SH-SY5Y (cell line): ENCODE data around the gene THSD4.

Experiments
- GATA2 ChIP-seq: IDR thresholded peaks from 2 replicates; pipeline ENCODE4 v1.6.1; 2011; ENCODE audit warnings: mild to moderate bottlenecking, low read depth, low read length
- GATA3 ChIP-seq: IDR thresholded peaks from 2 replicates; pipeline ENCODE4 v1.6.1; 2011; ENCODE audit warnings: low read depth, mild to moderate bottlenecking, low read length, moderate library complexity

Gene THSD4

GRCh38 chr15:71142780-71143179, 27.5 kb downstream of the THSD4 start:
- TF ChIP-seq GATA2 (no peak), GATA3 (no peak)

- TF ChIP-seq GATA3 (no peak), GATA2 (no peak)
Observed at GRCh38 chr15:71143373-71144310, 28.4 kb downstream of the THSD4 start.

GRCh38 chr15:71145648-71146047, 30.4 kb downstream of the THSD4 start:
- TF ChIP-seq GATA3 (no peak), GATA2 (no peak)

GRCh38 chr15:71146580-71146982, 31.3 kb downstream of the THSD4 start:
- TF ChIP-seq GATA2 (no peak), GATA3 (no peak)

- TF ChIP-seq GATA3 (no peak), GATA2 (no peak)
Observed at GRCh38 chr15:71148048-71148447, 32.8 kb downstream of the THSD4 start.

- TF ChIP-seq GATA3 (no peak), GATA2 (no peak)
Observed at GRCh38 chr15:71149646-71150557, 34.6 kb downstream of the THSD4 start.

- no peak for TF ChIP-seq GATA3
- no peak for TF ChIP-seq GATA2
Observed at GRCh38 chr15:71151081-71151480, 35.8 kb downstream of the THSD4 start.

- TF ChIP-seq GATA2 (no peak), GATA3 (no peak)
Observed at GRCh38 chr15:71152542-71152941, 37.3 kb downstream of the THSD4 start.

GRCh38 chr15:71153823-71154524, 38.7 kb downstream of the THSD4 start:
- TF ChIP-seq GATA3 = no peak
- no peak for TF ChIP-seq GATA2

GRCh38 chr15:71154607-71155200, 39.4 kb downstream of the THSD4 start:
- no peak for TF ChIP-seq GATA2

- TF ChIP-seq GATA3 = no peak
Observed at GRCh38 chr15:71155534-71155933, 40.3 kb downstream of the THSD4 start.

- no peak for TF ChIP-seq GATA3
- no peak for TF ChIP-seq GATA2
Observed at GRCh38 chr15:71160976-71161375, 45.7 kb downstream of the THSD4 start.

- TF ChIP-seq GATA2 = no peak
- TF ChIP-seq GATA3 = no peak
Observed at GRCh38 chr15:71162309-71162708, 47.0 kb downstream of the THSD4 start.
